Activated CD4-positive, alpha-beta T cell treated with anti-CD3 and anti-CD28 coated beads for 4 hours (primary cell): ENCODE results near the gene FYCO1.
"Not testable (repeated sequence)": the region's sequence is repeated elsewhere in the genome, so short reads cannot be mapped to it uniquely, and the experiment has no call there.

ENCODE experiments used
- DNase-seq, 2 donors: peaks; one replicate each; pipeline ENCODE4 v3.0.0-alpha.2; 2020

FYCO1 gene

GRCh38 chr3:46008058-46008457, 12.4 kb upstream of the FYCO1 start:
- no peak for DNase-seq

GRCh38 chr3:46007280-46007679, 11.7 kb upstream of the FYCO1 start:
- no peak for DNase-seq

GRCh38 chr3:46006238-46007032, 10.8 kb upstream of the FYCO1 start:
- no peak for DNase-seq

- DNase-seq: not testable (repeated sequence)
Measured at GRCh38 chr3:46003706-46004105, 8.1 kb upstream of the FYCO1 start.

- no peak for DNase-seq
Measured at GRCh38 chr3:46001178-46001577, 5.6 kb upstream of the FYCO1 start.

- DNase-seq: no peak
Measured at GRCh38 chr3:45997942-45998341, 2.3 kb upstream of the FYCO1 start.

- DNase-seq: not testable (repeated sequence)
Measured at GRCh38 chr3:45997499-45997898, 1.9 kb upstream of the FYCO1 start.

- peak; percentile 41 to 55 for DNase-seq
Measured at GRCh38 chr3:45994419-45995235, 997 bp downstream of the FYCO1 start.

- peak; percentile 31 to 48 for DNase-seq
Measured at GRCh38 chr3:45993421-45994027, 2.1 kb downstream of the FYCO1 start.

GRCh38 chr3:45992821-45993221, 2.8 kb downstream of the FYCO1 start:
- no peak for DNase-seq

GRCh38 chr3:45992133-45992729, 3.4 kb downstream of the FYCO1 start:
- DNase-seq: no peak

GRCh38 chr3:45991341-45991740, 4.3 kb downstream of the FYCO1 start:
- DNase-seq: no peak

GRCh38 chr3:45990181-45990580, 5.4 kb downstream of the FYCO1 start:
- no peak for DNase-seq

GRCh38 chr3:45988804-45989203, 6.8 kb downstream of the FYCO1 start:
- no peak for DNase-seq

GRCh38 chr3:45988362-45988761, 7.3 kb downstream of the FYCO1 start:
- no peak for DNase-seq

GRCh38 chr3:45987368-45988291, 8.0 kb downstream of the FYCO1 start:
- no peak for DNase-seq

GRCh38 chr3:45986303-45986982, 9.2 kb downstream of the FYCO1 start:
- no peak for DNase-seq

- DNase-seq: no peak
Measured at GRCh38 chr3:45985532-45986302, 9.9 kb downstream of the FYCO1 start.

GRCh38 chr3:45984331-45985312, 11.0 kb downstream of the FYCO1 start:
- no peak for DNase-seq
